Subcutaneous adipose tissue (tissue), 4 donors: ENCODE measurements around the gene NKX6-1. TPM values are rescaled to one million over a fixed set of nuclear protein-coding genes. Genes with fewer than 3 reads are reported as not detected.

Experiments
- total RNA-seq, 4 donors: library from RNA; depleted of rRNA; stranded (reverse); fragments of >200 nt; gene quantifications; one replicate each; pipeline ENCODE4 v1.1.0, GENCODE V29; 2016
- TF ChIP-seq, protein P1 (sequence below): fragments of 450-650 bp; IDR thresholded peaks from one replicate; pipeline ENCODE4 v1.5.1; 2016; ENCODE audit warnings: low read depth, mild to moderate bottlenecking, control low read depth, antibody characterized with exemption, moderate library complexity

Gene NKX6-1
- total RNA-seq, 4 donors from 2014 or later: not detected

GRCh38 chr4:84529169-84529751 lies 30.2 kb upstream of the NKX6-1 start:
- TF ChIP-seq, protein P1, sequence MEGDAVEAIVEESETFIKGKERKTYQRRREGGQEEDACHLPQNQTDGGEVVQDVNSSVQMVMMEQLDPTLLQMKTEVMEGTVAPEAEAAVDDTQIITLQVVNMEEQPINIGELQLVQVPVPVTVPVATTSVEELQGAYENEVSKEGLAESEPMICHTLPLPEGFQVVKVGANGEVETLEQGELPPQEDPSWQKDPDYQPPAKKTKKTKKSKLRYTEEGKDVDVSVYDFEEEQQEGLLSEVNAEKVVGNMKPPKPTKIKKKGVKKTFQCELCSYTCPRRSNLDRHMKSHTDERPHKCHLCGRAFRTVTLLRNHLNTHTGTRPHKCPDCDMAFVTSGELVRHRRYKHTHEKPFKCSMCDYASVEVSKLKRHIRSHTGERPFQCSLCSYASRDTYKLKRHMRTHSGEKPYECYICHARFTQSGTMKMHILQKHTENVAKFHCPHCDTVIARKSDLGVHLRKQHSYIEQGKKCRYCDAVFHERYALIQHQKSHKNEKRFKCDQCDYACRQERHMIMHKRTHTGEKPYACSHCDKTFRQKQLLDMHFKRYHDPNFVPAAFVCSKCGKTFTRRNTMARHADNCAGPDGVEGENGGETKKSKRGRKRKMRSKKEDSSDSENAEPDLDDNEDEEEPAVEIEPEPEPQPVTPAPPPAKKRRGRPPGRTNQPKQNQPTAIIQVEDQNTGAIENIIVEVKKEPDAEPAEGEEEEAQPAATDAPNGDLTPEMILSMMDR: no peak

- TF ChIP-seq, protein P1: no peak
Measured at GRCh38 chr4:84527391-84527790, 28.3 kb upstream of the NKX6-1 start.

- TF ChIP-seq, protein P1: no peak
Measured at GRCh38 chr4:84515075-84515474, 16.0 kb upstream of the NKX6-1 start.

GRCh38 chr4:84512277-84512676 lies 13.2 kb upstream of the NKX6-1 start:
- TF ChIP-seq, protein P1: no peak

DNA sequence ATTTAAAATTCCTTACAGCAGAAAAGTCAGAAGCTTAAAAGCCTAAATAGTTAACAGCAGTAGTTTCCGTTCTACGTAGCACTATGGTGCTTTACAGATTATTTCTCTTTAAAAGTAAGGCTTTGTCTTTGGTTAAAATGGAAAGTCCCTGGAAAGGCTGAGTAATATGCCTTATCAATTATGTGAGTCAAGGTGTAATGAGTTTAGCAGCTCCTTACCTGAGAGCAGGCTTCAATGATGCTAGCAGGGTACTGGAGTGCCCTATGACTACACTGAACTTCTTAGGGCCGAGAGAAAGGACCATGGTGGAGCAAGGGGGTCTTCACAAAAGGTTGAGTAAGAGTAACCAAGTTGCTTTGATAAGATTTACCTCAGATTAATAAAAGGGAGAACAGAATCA lies 12.6 kb upstream of the NKX6-1 start:
- TF ChIP-seq, protein P1: no peak

DNA sequence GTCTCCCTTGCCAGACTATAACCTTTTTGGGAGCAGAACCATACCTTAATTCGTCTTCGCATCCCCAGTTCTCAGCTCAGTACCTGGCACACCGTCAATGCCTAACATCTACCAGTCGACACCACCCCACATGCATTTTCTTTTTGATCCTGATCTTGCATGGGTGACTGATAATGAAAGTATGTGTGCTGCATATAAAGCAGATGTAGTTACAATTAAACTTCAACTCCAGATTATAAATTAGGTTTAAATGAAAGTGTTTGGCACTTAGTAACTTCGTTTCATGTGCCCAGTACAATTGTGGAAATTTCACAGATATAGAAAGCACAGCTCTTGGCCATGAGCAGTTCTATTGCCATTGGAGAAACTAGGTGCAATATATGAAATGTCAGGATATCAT lies 8.8 kb upstream of the NKX6-1 start:
- TF ChIP-seq, protein P1: no peak

DNA sequence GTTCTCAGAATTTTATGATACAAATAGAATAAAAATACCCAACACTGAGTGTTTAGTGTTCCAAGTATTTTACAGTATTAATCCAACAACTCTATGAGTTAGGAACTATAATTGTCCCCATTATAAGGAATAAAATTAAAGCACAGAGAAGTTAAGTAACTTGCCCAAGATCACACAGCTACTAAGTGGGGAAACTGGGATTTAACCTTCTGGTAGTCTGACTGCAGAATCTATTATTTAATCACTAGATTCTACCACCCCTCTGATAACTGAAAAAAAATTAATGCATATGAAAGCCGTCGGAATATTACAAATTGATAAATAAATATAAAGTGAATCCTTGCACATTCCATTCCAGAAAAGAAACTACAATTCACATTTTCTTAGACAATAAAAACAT lies 5.7 kb upstream of the NKX6-1 start:
- TF ChIP-seq, protein P1: no peak
